Tibial artery (tissue), 4 donors: ENCODE measurements around the gene AGRN.

Experiments used
- DNase-seq, 2 donors: peaks; one replicate each; pipeline ENCODE4 v3.0.0-alpha.2; 2019
- H3K27ac ChIP-seq, 2 donors: fragments of 200-600 bp; sonication (generic) in 1 of 2; 1 replicate in 1 of 2; 2 replicates in 1 of 2; pipeline ENCODE4 v1.5.1; 2018 to 2019; ENCODE audit warnings: mild to moderate bottlenecking in 1 of 2
- H3K27me3 ChIP-seq, 2 donors: fragments of 200-600 bp; sonication (generic) in 1 of 2; one replicate each; pipeline versions ENCODE4 v1.5.1 to v1.6.0; 2016 to 2019
- H3K36me3 ChIP-seq, 3 donors: fragments of 200-600 bp; sonication (generic) in 2 of 3; one replicate each; pipeline ENCODE4 v1.5.1; 2016 to 2019; ENCODE audit warnings: mild to moderate bottlenecking in 2 of 3
- H3K4me1 ChIP-seq, 4 donors: fragments of 200-600 bp; sonication (generic) in 2 of 4; 1 replicate in 3 of 4; 2 replicates in 1 of 4; pipeline ENCODE4 v1.5.1; 2016 to 2019
- H3K4me3 ChIP-seq, 2 donors: fragments of 200-600 bp; sonication (generic) in 1 of 2; 1 replicate in 1 of 2; 2 replicates in 1 of 2; pipeline ENCODE4 v1.5.1; 2018 to 2019; ENCODE audit warnings: mild to moderate bottlenecking in 2 of 2
- H3K9me3 ChIP-seq, 3 donors: fragments of 200-600 bp; sonication (generic) in 1 of 3; one replicate each; pipeline ENCODE4 v1.5.1; 2016 to 2019
- intact Hi-C: fragments of 100-400 bp; cut with DNase I; formaldehyde crosslinking; loops from one replicate; pipeline ENCODE4 v1.15.0; 2023; ENCODE audit warnings: low total_unique reads
- TF ChIP-seq, protein P1 (sequence below), 2 experiments: fragments of 200-600 bp in 1 of 2; fragments of 450-650 bp in 1 of 2; IDR thresholded peaks; one replicate each; pipeline ENCODE4 v1.5.1; 2017 to 2019; ENCODE audit warnings: antibody characterized with exemption in 2 of 2, mild to moderate bottlenecking in 1 of 2, moderate library complexity in 1 of 2

AGRN gene

DNA sequence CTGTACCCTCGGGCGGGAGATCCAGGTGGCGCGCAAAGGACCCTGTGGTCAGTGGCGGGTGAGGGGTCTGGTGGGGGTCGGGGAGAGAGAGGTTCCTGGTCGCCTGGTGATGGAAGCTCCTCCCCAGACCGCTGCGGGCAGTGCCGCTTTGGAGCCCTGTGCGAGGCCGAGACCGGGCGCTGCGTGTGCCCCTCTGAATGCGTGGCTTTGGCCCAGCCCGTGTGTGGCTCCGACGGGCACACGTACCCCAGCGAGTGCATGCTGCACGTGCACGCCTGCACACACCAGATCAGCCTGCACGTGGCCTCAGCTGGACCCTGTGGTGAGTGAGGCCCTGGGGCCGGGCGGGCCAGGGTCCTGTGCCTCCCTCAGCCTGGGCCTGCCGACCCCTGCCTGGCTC, 23.5 kb downstream of the AGRN start:
- peaks cover 0 to 8% of the 10 kb centered on the region in 2 donors for H3K27me3 ChIP-seq
- intact Hi-C loops: no loop called here
- H3K4me1 ChIP-seq: peaks cover 6 to 16% (median 14%) of the 10 kb centered on the region in 4 donors
- H3K36me3 ChIP-seq: peaks cover 0 to 58% (median 23%) of the 10 kb centered on the region in 3 donors
- DNase-seq: no peak
- no peak overlapping the region for H3K4me3 ChIP-seq
- H3K9me3 ChIP-seq: no peaks in the 10 kb centered on the region
- TF ChIP-seq, protein P1, sequence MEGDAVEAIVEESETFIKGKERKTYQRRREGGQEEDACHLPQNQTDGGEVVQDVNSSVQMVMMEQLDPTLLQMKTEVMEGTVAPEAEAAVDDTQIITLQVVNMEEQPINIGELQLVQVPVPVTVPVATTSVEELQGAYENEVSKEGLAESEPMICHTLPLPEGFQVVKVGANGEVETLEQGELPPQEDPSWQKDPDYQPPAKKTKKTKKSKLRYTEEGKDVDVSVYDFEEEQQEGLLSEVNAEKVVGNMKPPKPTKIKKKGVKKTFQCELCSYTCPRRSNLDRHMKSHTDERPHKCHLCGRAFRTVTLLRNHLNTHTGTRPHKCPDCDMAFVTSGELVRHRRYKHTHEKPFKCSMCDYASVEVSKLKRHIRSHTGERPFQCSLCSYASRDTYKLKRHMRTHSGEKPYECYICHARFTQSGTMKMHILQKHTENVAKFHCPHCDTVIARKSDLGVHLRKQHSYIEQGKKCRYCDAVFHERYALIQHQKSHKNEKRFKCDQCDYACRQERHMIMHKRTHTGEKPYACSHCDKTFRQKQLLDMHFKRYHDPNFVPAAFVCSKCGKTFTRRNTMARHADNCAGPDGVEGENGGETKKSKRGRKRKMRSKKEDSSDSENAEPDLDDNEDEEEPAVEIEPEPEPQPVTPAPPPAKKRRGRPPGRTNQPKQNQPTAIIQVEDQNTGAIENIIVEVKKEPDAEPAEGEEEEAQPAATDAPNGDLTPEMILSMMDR (IDR thresholded peaks at IDR 0.05): no peak
- H3K27ac ChIP-seq: no peak overlapping the region

DNA sequence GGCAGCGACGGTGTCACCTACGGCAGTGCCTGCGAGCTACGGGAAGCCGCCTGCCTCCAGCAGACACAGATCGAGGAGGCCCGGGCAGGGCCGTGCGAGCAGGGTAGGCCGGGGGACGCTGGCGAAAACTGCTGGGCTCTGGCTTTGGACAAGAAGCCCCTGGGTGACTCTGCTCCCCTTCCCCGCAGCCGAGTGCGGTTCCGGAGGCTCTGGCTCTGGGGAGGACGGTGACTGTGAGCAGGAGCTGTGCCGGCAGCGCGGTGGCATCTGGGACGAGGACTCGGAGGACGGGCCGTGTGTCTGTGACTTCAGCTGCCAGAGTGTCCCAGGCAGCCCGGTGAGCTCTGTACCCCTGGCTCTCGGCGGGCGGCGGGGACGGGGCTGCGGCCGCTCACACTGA, 24.0 kb downstream of the AGRN start:
- Histone ChIP-seq H3K27me3 (peaks cover 0 to 3% of the 10 kb centered on the region in 2 donors), H3K4me1 (peaks cover 6 to 16% (median 14%) of the 10 kb centered on the region in 4 donors), H3K27ac (no peak overlapping the region), H3K36me3 (peaks cover 0 to 58% (median 23%) of the 10 kb centered on the region in 3 donors), H3K4me3 (no peak overlapping the region), H3K9me3 (no peaks in the 10 kb centered on the region)
- DNase-seq: no peak
- TF ChIP-seq, protein P1 (IDR thresholded peaks at IDR 0.05): no peak
- intact Hi-C loops: no loop called here

DNA sequence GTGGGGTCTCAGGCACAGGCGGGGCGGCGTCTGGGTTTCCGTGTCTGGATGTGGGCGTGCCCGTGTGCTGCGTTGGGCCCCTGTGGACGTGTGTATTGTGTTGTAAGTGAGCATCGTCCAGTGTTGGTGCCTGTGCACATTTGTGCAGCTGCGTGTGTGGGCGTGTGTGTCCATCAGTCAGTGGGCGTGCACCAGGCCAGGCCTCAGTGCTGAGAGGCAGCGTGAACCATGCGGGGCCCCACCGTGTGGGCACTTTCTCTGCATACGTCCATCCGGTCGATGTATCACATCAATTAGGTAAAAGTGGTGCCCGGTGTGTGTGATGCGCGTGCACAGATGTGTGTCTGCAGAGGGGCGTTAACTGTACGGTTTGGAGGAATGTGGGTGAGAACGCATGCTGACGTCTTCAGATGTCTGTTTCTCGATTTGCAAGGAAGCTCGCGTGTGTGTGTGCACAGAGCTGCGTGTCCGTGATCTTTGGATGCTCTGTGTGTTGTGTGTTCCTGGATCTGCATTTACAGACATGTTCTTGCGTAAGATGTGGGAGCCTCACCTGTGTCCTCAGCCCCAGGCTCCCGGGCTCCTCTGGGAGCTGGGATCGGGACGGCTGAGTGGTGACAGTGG, 24.6 kb downstream of the AGRN start:
- H3K4me3 ChIP-seq: no peak overlapping the region
- H3K9me3 ChIP-seq: no peaks in the 10 kb centered on the region
- H3K27me3 ChIP-seq: no peaks in the 10 kb centered on the region
- DNase-seq: no peak
- no peak overlapping the region for H3K27ac ChIP-seq
- peaks cover 0 to 63% (median 23%) of the 10 kb centered on the region in 3 donors for H3K36me3 ChIP-seq
- TF ChIP-seq, protein P1 (IDR thresholded peaks at IDR 0.05): no peak
- H3K4me1 ChIP-seq: peaks cover 6 to 14% (median 11%) of the 10 kb centered on the region in 4 donors
- intact Hi-C loops: no loop called here

DNA sequence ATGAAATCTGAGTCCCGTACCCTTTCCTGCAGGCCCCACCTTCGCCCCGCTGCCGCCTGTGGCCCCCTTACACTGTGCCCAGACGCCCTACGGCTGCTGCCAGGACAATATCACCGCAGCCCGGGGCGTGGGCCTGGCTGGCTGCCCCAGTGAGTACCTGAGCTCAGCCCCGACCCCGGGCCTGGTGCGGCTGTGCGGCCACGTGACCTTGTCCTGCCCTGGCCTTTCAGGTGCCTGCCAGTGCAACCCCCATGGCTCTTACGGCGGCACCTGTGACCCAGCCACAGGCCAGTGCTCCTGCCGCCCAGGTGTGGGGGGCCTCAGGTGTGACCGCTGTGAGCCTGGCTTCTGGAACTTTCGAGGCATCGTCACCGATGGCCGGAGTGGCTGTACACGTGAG, 25.2 kb downstream of the AGRN start:
- Histone ChIP-seq H3K27ac (no peak overlapping the region), H3K4me1 (peaks cover 3 to 8% (median 6%) of the 10 kb centered on the region in 4 donors), H3K9me3 (no peaks in the 10 kb centered on the region), H3K36me3 (peaks cover 0 to 69% (median 23%) of the 10 kb centered on the region in 3 donors), H3K27me3 (no peaks in the 10 kb centered on the region), H3K4me3 (no peak overlapping the region)
- no peak for DNase-seq
- TF ChIP-seq, protein P1 (IDR thresholded peaks at IDR 0.05): no peak
- intact Hi-C loops: no loop called here

DNA sequence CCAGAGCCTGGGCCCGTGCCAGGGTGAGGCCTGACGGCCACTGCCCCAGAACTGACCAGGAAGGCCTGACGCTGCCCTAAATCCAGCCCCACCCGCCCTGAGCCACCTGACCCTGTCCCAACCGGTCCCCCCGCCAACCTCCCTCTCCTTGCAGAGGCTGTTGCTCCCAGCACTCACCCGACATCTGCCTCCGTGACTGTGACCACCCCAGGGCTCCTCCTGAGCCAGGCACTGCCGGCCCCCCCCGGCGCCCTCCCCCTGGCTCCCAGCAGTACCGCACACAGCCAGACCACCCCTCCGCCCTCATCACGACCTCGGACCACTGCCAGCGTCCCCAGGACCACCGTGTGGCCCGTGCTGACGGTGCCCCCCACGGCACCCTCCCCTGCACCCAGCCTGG, 26.3 kb downstream of the AGRN start:
- H3K36me3 ChIP-seq: peaks cover 0 to 80% (median 30%) of the 10 kb centered on the region in 3 donors

More for the DNA sequence above, 26.3 kb downstream of the AGRN start:
- peaks cover 0 to under 1% (median 0%) of the 10 kb centered on the region in 4 donors for H3K4me1 ChIP-seq
- intact Hi-C loops: no loop called here
- no peak overlapping the region for H3K4me3 ChIP-seq
- TF ChIP-seq, protein P1 (IDR thresholded peaks at IDR 0.05): no peak
- H3K9me3 ChIP-seq: no peaks in the 10 kb centered on the region
- no peak for DNase-seq
- no peaks in the 10 kb centered on the region for H3K27me3 ChIP-seq
- no peak overlapping the region for H3K27ac ChIP-seq
